Parathyroid adenoma (tissue), 2 donors: ENCODE results near the gene B3GNT7.

Experiments
- H2AFZ ChIP-seq: fragments of 300-600 bp; sonication (generic); one replicate; pipeline ENCODE4 v1.7.0; 2017; ENCODE audit warnings: antibody characterized with exemption, mild to moderate bottlenecking
- H3K27ac ChIP-seq: fragments of 300-600 bp; sonication (generic); one replicate; pipeline ENCODE4 v1.7.0; 2017
- H3K27me3 ChIP-seq: fragments of 300-600 bp; sonication (generic); one replicate; pipeline ENCODE4 v1.7.0; 2017; ENCODE audit warnings: low read length; ENCODE audit not compliant: control insufficient read depth, insufficient read depth
- H3K36me3 ChIP-seq: fragments of 300-600 bp; sonication (generic); one replicate; pipeline ENCODE4 v1.7.0; 2017; ENCODE audit warnings: low read length; ENCODE audit not compliant: control insufficient read depth, insufficient read depth
- H3K4me1 ChIP-seq: fragments of 300-600 bp; sonication (generic); one replicate; pipeline ENCODE4 v1.7.0; 2017; ENCODE audit warnings: control low read depth
- H3K4me2 ChIP-seq: fragments of 300-600 bp; sonication (generic); one replicate; pipeline ENCODE4 v1.7.0; 2017; ENCODE audit warnings: low read length
- H3K4me3 ChIP-seq: fragments of 300-600 bp; sonication (generic); one replicate; pipeline ENCODE4 v1.7.0; 2017; ENCODE audit warnings: low read depth, low read length
- H3K79me2 ChIP-seq: fragments of 300-600 bp; sonication (generic); one replicate; pipeline ENCODE4 v1.7.0; 2017; ENCODE audit warnings: control low read depth
- H3K9ac ChIP-seq: fragments of 300-600 bp; sonication (generic); one replicate; pipeline ENCODE4 v1.7.0; 2017; ENCODE audit warnings: mild to moderate bottlenecking
- H3K9me3 ChIP-seq: fragments of 300-600 bp; sonication (generic); one replicate; pipeline ENCODE4 v1.7.0; 2017; ENCODE audit warnings: low read length; ENCODE audit not compliant: control insufficient read depth
- CTCF ChIP-seq: fragments of 300-600 bp; sonication (generic); IDR thresholded peaks from one replicate; pipeline ENCODE4 v1.7.0; 2017; ENCODE audit warnings: antibody characterized with exemption, mild to moderate bottlenecking
- donor health status: primary hyperparathyroidism.

The B3GNT7 gene

GRCh38 chr2:231386446-231386845 is 9.1 kb upstream of the B3GNT7 start:
- TF ChIP-seq CTCF = no peak
- no peaks in the 10 kb centered on the region for H3K9me3 ChIP-seq
- no peaks in the 10 kb centered on the region for H3K79me2 ChIP-seq
- no peak overlapping the region for H3K4me2 ChIP-seq
- no peak overlapping the region for H2AFZ ChIP-seq
- no peak overlapping the region for H3K4me3 ChIP-seq
- H3K27me3 ChIP-seq = no peaks in the 10 kb centered on the region
- no peak overlapping the region for H3K27ac ChIP-seq
- H3K9ac ChIP-seq = no peak overlapping the region
- no peaks in the 10 kb centered on the region for H3K4me1 ChIP-seq
- no peaks in the 10 kb centered on the region for H3K36me3 ChIP-seq

- H3K9ac ChIP-seq = no peak overlapping the region
- TF ChIP-seq CTCF = no peak
- H3K36me3 ChIP-seq = no peaks in the 10 kb centered on the region
- H3K27ac ChIP-seq = no peak overlapping the region
- no peaks in the 10 kb centered on the region for H3K4me1 ChIP-seq
- no peaks in the 10 kb centered on the region for H3K9me3 ChIP-seq
- no peaks in the 10 kb centered on the region for H3K27me3 ChIP-seq
- H3K4me2 ChIP-seq = no peak overlapping the region
- no peak overlapping the region for H2AFZ ChIP-seq
- no peak overlapping the region for H3K4me3 ChIP-seq
- no peaks in the 10 kb centered on the region for H3K79me2 ChIP-seq
Measured at GRCh38 chr2:231387904-231388724, 7.4 kb upstream of the B3GNT7 start.

- H3K27ac ChIP-seq = no peak overlapping the region
- no peak overlapping the region for H3K9ac ChIP-seq
- H3K4me3 ChIP-seq = no peak overlapping the region
- H3K27me3 ChIP-seq = no peaks in the 10 kb centered on the region
- no peaks in the 10 kb centered on the region for H3K79me2 ChIP-seq
- no peak overlapping the region for H2AFZ ChIP-seq
- H3K9me3 ChIP-seq = no peaks in the 10 kb centered on the region
- H3K4me2 ChIP-seq = no peak overlapping the region
- no peaks in the 10 kb centered on the region for H3K36me3 ChIP-seq
- H3K4me1 ChIP-seq = no peaks in the 10 kb centered on the region
- no peak for TF ChIP-seq CTCF
Measured at GRCh38 chr2:231388725-231389346, 6.7 kb upstream of the B3GNT7 start.

- Histone ChIP-seq H3K36me3 (no peaks in the 10 kb centered on the region), H2AFZ (no peak overlapping the region), H3K9ac (no peak overlapping the region), H3K4me2 (no peak overlapping the region), H3K4me3 (no peak overlapping the region), H3K9me3 (no peaks in the 10 kb centered on the region), H3K79me2 (no peaks in the 10 kb centered on the region), H3K27ac (no peak overlapping the region), H3K4me1 (no peaks in the 10 kb centered on the region), H3K27me3 (no peaks in the 10 kb centered on the region)
- TF ChIP-seq CTCF = no peak
Measured at GRCh38 chr2:231390667-231391066, 4.8 kb upstream of the B3GNT7 start.
